KMS-11 (cell line): ENCODE results near the gene COL18A1.

Experiments
- H2AFZ ChIP-seq: fragments of 200-600 bp; sonication (generic); 2 replicates; pipeline ENCODE4 v1.6.1; 2016; ENCODE audit warnings: antibody characterized with exemption, mixed run types, low read depth
- H3K27ac ChIP-seq: fragments of 200-600 bp; sonication (generic); 2 replicates; pipeline ENCODE4 v1.6.1; 2016; ENCODE audit warnings: mild to moderate bottlenecking, mixed run types
- H3K27me3 ChIP-seq: fragments of 200-600 bp; sonication (generic); 2 replicates; pipeline ENCODE4 v1.6.1; 2017; ENCODE audit warnings: mild to moderate bottlenecking, low read depth, mixed run types, moderate library complexity; ENCODE audit not compliant: insufficient read depth
- H3K36me3 ChIP-seq: fragments of 200-600 bp; sonication (generic); 2 replicates; pipeline ENCODE4 v1.6.1; 2017; ENCODE audit warnings: mild to moderate bottlenecking, mixed run types; ENCODE audit not compliant: insufficient read depth
- H3K4me1 ChIP-seq: fragments of 200-600 bp; sonication (generic); 2 replicates; pipeline ENCODE4 v1.6.1; 2016; ENCODE audit warnings: mild to moderate bottlenecking, low read depth, mixed run types; ENCODE audit not compliant: poor library complexity, severe bottlenecking
- H3K4me2 ChIP-seq: fragments of 200-600 bp; sonication (generic); 2 replicates; pipeline ENCODE4 v1.7.0; 2016; ENCODE audit warnings: mild to moderate bottlenecking, mixed run types
- H3K4me3 ChIP-seq: fragments of 200-600 bp; sonication (generic); IDR thresholded peaks from 2 replicates; pipeline ENCODE4 v1.6.1; 2017; ENCODE audit warnings: low read depth, low read length, mixed read lengths; ENCODE audit not compliant: insufficient read depth
- H3K79me2 ChIP-seq: fragments of 200-600 bp; sonication (generic); 2 replicates; pipeline ENCODE4 v1.6.1; 2016; ENCODE audit warnings: low read depth, mixed run types; ENCODE audit not compliant: insufficient read depth
- H3K9ac ChIP-seq: fragments of 200-600 bp; sonication (generic); 2 replicates; pipeline ENCODE4 v1.6.1; 2016; ENCODE audit warnings: mild to moderate bottlenecking, mixed run types
- H4K20me1 ChIP-seq: fragments of 200-600 bp; sonication (generic); 2 replicates; pipeline ENCODE4 v1.6.1; 2016; ENCODE audit warnings: mild to moderate bottlenecking, mixed run types; ENCODE audit not compliant: insufficient read depth
- CTCF ChIP-seq: fragments of 200-600 bp; sonication (generic); conservative IDR thresholded peaks from 2 replicates; pipeline ENCODE4 v1.6.1; 2017; ENCODE audit warnings: low read depth, mild to moderate bottlenecking, antibody characterized with exemption, low read length, moderate library complexity, mixed read lengths

Gene COL18A1

GRCh38 chr21:45390121-45390751 is 14.7 kb upstream of the COL18A1 start:
- no peaks in the 10 kb centered on the region for H3K4me1 ChIP-seq
- H3K27me3 ChIP-seq: peaks cover 94% of the 10 kb centered on the region
- H3K79me2 ChIP-seq: no peaks in the 10 kb centered on the region
- H3K4me3 ChIP-seq: no peak overlapping the region
- H3K9ac ChIP-seq: no peak overlapping the region
- H2AFZ ChIP-seq: no peak overlapping the region
- no peaks in the 10 kb centered on the region for H4K20me1 ChIP-seq
- H3K4me2 ChIP-seq: no peak overlapping the region
- no peak overlapping the region for H3K27ac ChIP-seq
- TF ChIP-seq CTCF: no peak
- no peaks in the 10 kb centered on the region for H3K36me3 ChIP-seq

- Histone ChIP-seq H3K9ac (no peak overlapping the region), H4K20me1 (no peaks in the 10 kb centered on the region), H3K4me3 (no peak overlapping the region), H3K36me3 (no peaks in the 10 kb centered on the region), H3K4me1 (no peaks in the 10 kb centered on the region), H3K27me3 (peaks cover 94% of the 10 kb centered on the region), H3K27ac (no peak overlapping the region), H2AFZ (no peak overlapping the region), H3K4me2 (no peak overlapping the region), H3K79me2 (no peaks in the 10 kb centered on the region)
- TF ChIP-seq CTCF: no peak
Measured at GRCh38 chr21:45390831-45391742, 13.9 kb upstream of the COL18A1 start.

- H3K27ac ChIP-seq: no peak overlapping the region
- TF ChIP-seq CTCF: no peak
- no peak overlapping the region for H3K9ac ChIP-seq
- no peaks in the 10 kb centered on the region for H4K20me1 ChIP-seq
- H3K4me3 ChIP-seq: no peak overlapping the region
- H3K27me3 ChIP-seq: peaks cover 94% of the 10 kb centered on the region
- no peaks in the 10 kb centered on the region for H3K4me1 ChIP-seq
- no peak overlapping the region for H2AFZ ChIP-seq
- no peak overlapping the region for H3K4me2 ChIP-seq
- H3K79me2 ChIP-seq: no peaks in the 10 kb centered on the region
- no peaks in the 10 kb centered on the region for H3K36me3 ChIP-seq
Measured at GRCh38 chr21:45391743-45392572, 13.0 kb upstream of the COL18A1 start.

GRCh38 chr21:45392573-45392971 is 12.4 kb upstream of the COL18A1 start:
- H3K9ac ChIP-seq: no peak overlapping the region
- H3K4me3 ChIP-seq: no peak overlapping the region
- H3K79me2 ChIP-seq: no peaks in the 10 kb centered on the region
- no peaks in the 10 kb centered on the region for H3K36me3 ChIP-seq
- H3K4me1 ChIP-seq: no peaks in the 10 kb centered on the region
- no peaks in the 10 kb centered on the region for H4K20me1 ChIP-seq
- no peak overlapping the region for H3K27ac ChIP-seq
- peaks cover 94% of the 10 kb centered on the region for H3K27me3 ChIP-seq
- H3K4me2 ChIP-seq: no peak overlapping the region
- H2AFZ ChIP-seq: no peak overlapping the region
- TF ChIP-seq CTCF: no peak
